Bladder microvascular endothelial cell (primary cell): ENCODE measurements around the gene PRAMEF5. TPM values are rescaled to one million over a fixed set of nuclear protein-coding genes. Genes with fewer than 3 reads are reported as not detected.

ENCODE experiments used
- total RNA-seq: library from RNA; depleted of rRNA; stranded (reverse); fragments of >200 nt; gene quantifications from 2 replicates; pipeline ENCODE4 v1.2.3, GENCODE V29; 2014

PRAMEF5 gene
- total RNA-seq: not detected in 2 replicates

DNA sequence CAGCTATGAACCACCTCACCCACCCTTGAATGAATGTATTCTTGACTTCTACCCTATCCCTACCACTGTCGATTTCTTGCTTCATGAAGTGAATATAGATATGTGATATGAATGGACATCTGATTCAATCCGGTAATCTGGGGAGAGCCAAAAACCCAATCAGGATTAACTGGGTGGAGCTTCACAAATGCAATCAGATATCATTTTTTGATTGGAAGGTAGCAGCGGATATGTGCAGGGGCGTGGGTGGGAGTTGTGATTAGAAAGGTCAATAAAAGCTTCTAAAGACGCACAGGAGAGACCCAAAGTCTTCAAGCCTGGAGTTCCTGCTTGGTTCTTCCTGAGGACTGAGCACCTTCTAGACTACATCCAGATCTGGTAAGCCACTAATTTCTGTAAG, at the start of gene PRAMEF5:
PRAMEF5 (plus strand) TSS at position 301 of the 400 bp plus-strand sequence. CDS start 5,071 bp downstream, outside the sequence.

DNA sequence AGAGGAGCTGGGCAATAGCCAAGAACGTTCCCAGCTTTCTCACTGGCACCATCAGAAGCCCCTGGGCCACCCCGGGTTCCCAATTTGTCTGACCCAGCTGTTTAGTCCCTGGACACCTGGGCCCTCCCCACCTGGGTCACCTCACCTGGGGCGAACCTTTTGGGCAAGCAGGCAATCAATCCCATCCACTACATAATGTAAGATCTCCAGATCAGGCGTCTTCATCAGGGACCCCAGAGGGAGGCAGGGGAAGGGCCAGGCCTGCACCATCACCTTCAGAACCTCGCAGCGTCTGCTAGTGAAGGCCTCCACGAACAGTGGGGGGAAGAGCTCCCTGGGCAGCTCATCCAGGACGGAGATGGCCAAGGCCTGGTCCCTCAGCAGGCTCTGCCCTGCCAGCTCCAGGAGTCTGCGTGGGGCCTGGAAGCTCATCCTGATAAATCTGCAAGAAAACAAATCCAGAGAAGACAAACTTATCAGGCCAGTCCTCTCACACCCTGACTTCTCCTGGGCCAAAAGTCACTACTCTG, 28.3 kb upstream of the PRAMEF5 start, which contains the start of gene PRAMEF18:
PRAMEF18 (minus strand) TSS at position 480 of the 530 bp plus-strand sequence; CDS start at position 432, 48 bp downstream.

DNA sequence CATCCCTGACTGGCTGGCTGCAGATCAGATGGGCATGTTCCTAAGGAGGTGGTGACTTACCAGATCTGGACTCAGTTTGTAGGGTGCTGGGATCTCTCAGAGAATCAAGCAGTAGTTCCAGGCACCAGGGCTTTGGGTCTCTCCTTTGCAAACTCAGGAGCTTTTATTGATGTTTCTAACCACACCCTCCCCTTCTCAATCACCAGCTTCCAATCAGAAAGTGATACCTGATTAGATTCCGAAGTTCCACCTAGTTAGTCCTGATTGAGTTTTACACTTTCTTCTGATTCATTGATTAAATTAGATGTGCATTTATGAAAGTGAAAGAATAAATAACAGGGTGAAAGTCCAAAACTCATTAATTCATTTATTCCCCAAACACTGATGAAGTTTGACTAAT, 31.0 kb downstream of the PRAMEF5 start, which contains the start of gene PRAMEF8:
PRAMEF8 (minus strand) TSS at position 101 of the 400 bp plus-strand sequence. CDS start 1,046 bp downstream, outside the sequence.

DNA sequence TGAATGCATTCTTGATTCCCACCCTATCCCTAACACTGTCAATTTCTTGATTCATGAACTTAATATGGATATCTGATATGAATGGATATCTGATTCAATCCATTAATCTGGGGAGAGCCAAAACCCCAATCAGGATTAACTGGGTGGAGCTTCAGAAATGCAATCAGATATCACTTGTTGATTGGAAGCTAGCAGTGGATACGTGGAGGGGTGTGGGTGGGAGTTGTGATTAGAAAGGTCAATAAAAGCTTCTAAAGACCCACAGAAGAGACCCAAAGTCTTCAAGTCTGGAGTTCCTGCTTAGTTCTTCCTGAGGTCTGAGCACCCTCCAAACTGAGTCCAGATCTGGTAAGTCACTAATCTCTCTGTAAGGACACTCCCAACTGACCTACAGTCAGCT, 49.2 kb downstream of the PRAMEF5 start, which contains the start of gene PRAMEF33:
PRAMEF33 (plus strand) TSS at position 301 of the 400 bp plus-strand sequence. CDS start 2,416 bp downstream, outside the sequence.

Other genes with a start within 250 kb of the PRAMEF5 start
- gene PRAMEF27, start 197.6 kb upstream of the PRAMEF5 start, total RNA-seq: not detected in 2 replicates
- not detected in 2 replicates for gene HNRNPCL3, start 193.4 kb upstream of the PRAMEF5 start, total RNA-seq
- not detected in 2 replicates for gene PRAMEF25, start 183.4 kb upstream of the PRAMEF5 start, total RNA-seq
- not detected in 2 replicates for gene HNRNPCL2, start 137.3 kb upstream of the PRAMEF5 start, total RNA-seq
- gene PRAMEF26, start 98.2 kb upstream of the PRAMEF5 start, total RNA-seq: not detected in 2 replicates
- gene HNRNPCL4, start 88.6 kb upstream of the PRAMEF5 start, total RNA-seq: not detected in 2 replicates
- gene PRAMEF9, start 82.3 kb upstream of the PRAMEF5 start, total RNA-seq: not detected in 2 replicates
- not detected in 2 replicates for gene PRAMEF13, start 52.8 kb upstream of the PRAMEF5 start, total RNA-seq
- not detected in 2 replicates for gene PRAMEF18, start 28.0 kb upstream of the PRAMEF5 start, total RNA-seq
- not detected in 2 replicates for gene PRAMEF8, start 30.9 kb downstream of the PRAMEF5 start, total RNA-seq
- gene PRAMEF33, start 49.3 kb downstream of the PRAMEF5 start, total RNA-seq: not detected in 2 replicates
- gene PRAMEF15, start 61.4 kb downstream of the PRAMEF5 start, total RNA-seq: not detected in 2 replicates
- gene PRAMEF14, start 92.9 kb downstream of the PRAMEF5 start, total RNA-seq: not detected in 2 replicates
- gene PRAMEF19, start 117.7 kb downstream of the PRAMEF5 start, total RNA-seq: not detected in 2 replicates
- gene PRAMEF17, start 135.4 kb downstream of the PRAMEF5 start, total RNA-seq: not detected in 2 replicates
- gene PRAMEF20, start 156.3 kb downstream of the PRAMEF5 start, total RNA-seq: not detected in 2 replicates